GM23248 (cell line): ENCODE data around the gene PCDHGB3. TPM values are rescaled to one million over a fixed set of nuclear protein-coding genes. Genes with fewer than 3 reads are reported as not detected.

Experiments used
- DNase-seq: peaks from one replicate; pipeline ENCODE4 v3.0.0-alpha.2; 2015
- H2AFZ ChIP-seq: fragments of 200-600 bp; sonication (generic); 2 replicates; pipeline ENCODE4 v1.6.1; 2016; ENCODE audit warnings: antibody characterized with exemption
- H3F3A ChIP-seq: fragments of 200-600 bp; sonication (generic); 2 replicates; pipeline ENCODE4 v1.6.1; 2016; ENCODE audit warnings: mild to moderate bottlenecking, antibody characterized with exemption, mixed run types; ENCODE audit not compliant: insufficient read depth
- H3K27ac ChIP-seq: fragments of 200-600 bp; sonication (generic); 2 replicates; pipeline ENCODE4 v1.5.1; 2016; ENCODE audit warnings: mild to moderate bottlenecking
- H3K27me3 ChIP-seq: fragments of 200-600 bp; sonication (generic); replicated peaks from 2 replicates; pipeline ENCODE4 v1.6.1; 2016; ENCODE audit warnings: mild to moderate bottlenecking; ENCODE audit not compliant: insufficient read depth
- H3K36me3 ChIP-seq: fragments of 200-600 bp; sonication (generic); 2 replicates; pipeline ENCODE4 v1.6.1; 2016; ENCODE audit warnings: low read depth, mild to moderate bottlenecking
- H3K4me1 ChIP-seq: fragments of 200-600 bp; sonication (generic); 2 replicates; pipeline ENCODE4 v1.6.1; 2016; ENCODE audit warnings: mild to moderate bottlenecking; ENCODE audit not compliant: insufficient read depth
- H3K4me2 ChIP-seq: fragments of 200-600 bp; sonication (generic); one replicate; pipeline ENCODE4 v1.6.1; 2016; ENCODE audit warnings: mild to moderate bottlenecking; ENCODE audit not compliant: unreplicated experiment
- H3K4me3 ChIP-seq: fragments of 200-600 bp; sonication (generic); 2 replicates; pipeline ENCODE4 v1.5.1; 2016; ENCODE audit warnings: mild to moderate bottlenecking
- H3K79me2 ChIP-seq: fragments of 200-600 bp; sonication (generic); 2 replicates; pipeline ENCODE4 v1.6.1; 2016; ENCODE audit warnings: mild to moderate bottlenecking; ENCODE audit not compliant: insufficient read depth
- H3K9ac ChIP-seq: fragments of 200-600 bp; sonication (generic); 2 replicates; pipeline ENCODE4 v1.6.1; 2016; ENCODE audit warnings: mild to moderate bottlenecking
- H3K9me2 ChIP-seq: fragments of 200-600 bp; sonication (generic); 2 replicates; pipeline ENCODE4 v1.6.1; 2016; ENCODE audit warnings: mixed run types, mild to moderate bottlenecking, moderate library complexity; ENCODE audit not compliant: insufficient read depth
- H3K9me3 ChIP-seq: fragments of 200-600 bp; sonication (generic); one replicate; pipeline ENCODE4 v1.6.1; 2017; ENCODE audit warnings: low read depth
- H4K20me1 ChIP-seq: fragments of 200-600 bp; sonication (generic); 2 replicates; pipeline ENCODE4 v1.6.0; 2016; ENCODE audit not compliant: insufficient read depth
- EZH2 ChIP-seq: fragments of 200-600 bp; sonication (generic); IDR thresholded peaks from 2 replicates; pipeline ENCODE4 v1.6.1; 2018; ENCODE audit warnings: antibody characterized with exemption, mild to moderate bottlenecking; ENCODE audit not compliant: insufficient read depth, poor library complexity, severe bottlenecking
- EZH2phosphoT487 ChIP-seq: fragments of 200-600 bp; sonication (generic); IDR thresholded peaks from 2 replicates; pipeline ENCODE4 v1.6.1; 2018; ENCODE audit warnings: antibody characterized with exemption, moderate library complexity, mild to moderate bottlenecking, low read depth; ENCODE audit not compliant: insufficient read depth
- WGBS, 2 experiments: methylation state at CpG; one replicate each; pipeline ENCODE4 v1.1.6; 2015 to 2017; ENCODE audit warnings: low lambda C conversion rate in 2 of 2, low coverage in 1 of 2; ENCODE audit errors: missing lambda C conversion rate in 2 of 2; 5-methylcytosine and 5-hydroxymethylcytosine counted together
- in situ Hi-C: fragments of 300-500 bp; cut with MboI; formaldehyde crosslinking; loops from 2 replicates; pipeline ENCODE4 v1.15.0; 2020
- polyA plus RNA-seq: library from polyadenylated mRNA; unstranded; fragments of >200 nt; fragmentation: Nextera tagmentation; extraction: Ambion mirVana; gene quantifications from 2 replicates; pipeline ENCODE4 v1.2.1, GENCODE V29; 2016
- total RNA-seq: library from RNA; depleted of rRNA; stranded (reverse); fragments of >200 nt; shearing (Covaris generic); gene quantifications from 2 replicates; pipeline ENCODE4 v1.2.3, GENCODE V29; 2014; rRNA removed

Gene PCDHGB3
- 2.8 and 4.0 TPM in 2 replicates for total RNA-seq
- polyA plus RNA-seq, result 0.95 and 1.2 TPM in 2 replicates

DNA sequence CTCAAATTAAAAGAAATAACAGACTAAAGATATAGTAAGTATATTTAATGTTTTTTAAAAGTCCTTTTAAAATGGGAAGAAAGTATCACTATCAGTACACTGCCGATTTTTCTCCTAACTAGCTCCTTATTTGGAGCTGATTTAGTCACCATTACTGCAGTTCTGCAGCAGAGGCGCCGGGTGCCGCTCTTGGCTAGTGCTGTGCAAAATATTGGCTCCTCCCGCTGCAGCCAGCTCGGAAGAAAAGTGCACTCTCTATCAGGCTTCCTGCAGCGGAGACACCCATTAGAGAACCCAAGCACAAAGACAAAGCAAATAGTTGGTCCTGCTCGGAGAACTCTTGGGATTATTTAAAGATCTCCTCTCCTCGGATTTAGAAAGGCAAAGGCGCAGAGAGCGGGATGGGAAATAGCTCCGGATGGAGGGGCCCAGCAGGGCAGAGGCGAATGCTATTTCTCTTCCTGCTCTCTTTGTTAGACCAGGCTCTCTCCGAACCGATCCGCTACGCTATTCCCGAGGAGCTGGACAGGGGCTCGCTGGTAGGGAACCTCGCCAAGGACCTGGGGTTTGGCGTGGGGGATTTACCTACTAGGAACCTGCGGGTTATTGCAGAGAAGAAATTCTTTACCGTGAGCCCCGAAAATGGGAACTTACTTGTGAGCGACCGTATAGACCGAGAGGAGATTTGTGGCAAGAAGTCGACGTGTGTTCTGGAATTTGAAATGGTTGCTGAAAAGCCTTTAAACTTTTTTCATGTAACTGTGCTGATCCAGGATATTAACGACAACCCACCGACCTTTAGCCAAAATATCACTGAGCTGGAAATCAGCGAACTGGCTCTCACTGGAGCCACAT, at the start of gene PCDHGB3:
Gene PCDHGB3 (plus strand): TSS at position 249 of the 855 bp plus-strand sequence. CDS start 153 bp downstream, at position 402.
- Histone ChIP-seq H3K4me1 (no peaks in the 10 kb centered on the region), H3K79me2 (no peaks in the 10 kb centered on the region), H3K4me2 (peak within 1 kb of the TSS; percentile 45), H3K9ac (0 out of 2 replicates have a peak within 1 kb of the TSS, but pooled peaks have one; percentile 3), H3K9me2 (no peaks in the 10 kb centered on the region), H3K27me3 (no peaks in the 10 kb centered on the region), H3K4me3 (peak within 1 kb of the TSS; percentile 59), H4K20me1 (no peaks in the 10 kb centered on the region), H2AFZ (peak within 1 kb of the TSS; percentile 69), H3F3A (no peaks in the 10 kb centered on the region), H3K9me3 (no peaks in the 10 kb centered on the region), H3K27ac (no peak within 1 kb of the TSS), H3K36me3 (no peaks in the 10 kb centered on the region)
- 28 to 31% methylated on average over 32 of the region's 32 CpGs for WGBS, 2 experiments
- DNase-seq, result peak; percentile 81
- in situ Hi-C loops, result no loop called here
- no peak for TF ChIP-seq EZH2

DNA sequence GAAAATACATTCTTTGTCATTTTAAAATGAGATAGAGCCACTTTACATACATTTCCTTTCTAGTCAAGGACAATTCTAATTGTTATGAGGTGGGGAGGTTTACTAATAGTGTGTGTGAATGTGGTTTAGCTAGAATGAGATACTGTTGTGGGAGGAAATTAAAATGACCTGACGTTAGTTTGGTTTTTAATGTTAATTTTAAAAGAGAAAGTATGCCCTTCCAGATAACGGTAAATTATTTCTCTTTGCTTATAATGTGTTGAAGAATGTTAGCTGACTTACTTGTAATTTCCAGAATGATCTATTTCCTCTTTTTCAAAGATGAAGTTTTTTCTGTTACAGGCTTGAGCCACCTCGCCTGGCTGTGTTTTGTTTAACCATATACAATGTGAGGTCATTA, 47.8 kb upstream of the PCDHGB3 start:
- no peak overlapping the region for H3K27ac ChIP-seq
- TF ChIP-seq EZH2 (no peak), EZH2phosphoT487 (no peak)
- peaks cover 7% of the 10 kb centered on the region for H3K9me3 ChIP-seq
- WGBS, 2 experiments, result 78 to 80% methylated on average over 3 of the region's 3 CpGs
- peaks cover 28% of the 10 kb centered on the region for H3F3A ChIP-seq
- in situ Hi-C loops, result no loop called here
- no peaks in the 10 kb centered on the region for H3K4me1 ChIP-seq
- no peaks in the 10 kb centered on the region for H3K27me3 ChIP-seq
- no peak overlapping the region for H2AFZ ChIP-seq
- H3K79me2 ChIP-seq, result peaks cover 28% of the 10 kb centered on the region
- peaks cover 8% of the 10 kb centered on the region; the same call in 1 of the 2 replicates for H4K20me1 ChIP-seq
- no peak overlapping the region for H3K4me3 ChIP-seq
- no peak overlapping the region for H3K9ac ChIP-seq
- no peak overlapping the region for H3K4me2 ChIP-seq
- H3K36me3 ChIP-seq, result peaks cover 24% of the 10 kb centered on the region
- H3K9me2 ChIP-seq, result no peaks in the 10 kb centered on the region
- no peak for DNase-seq

DNA sequence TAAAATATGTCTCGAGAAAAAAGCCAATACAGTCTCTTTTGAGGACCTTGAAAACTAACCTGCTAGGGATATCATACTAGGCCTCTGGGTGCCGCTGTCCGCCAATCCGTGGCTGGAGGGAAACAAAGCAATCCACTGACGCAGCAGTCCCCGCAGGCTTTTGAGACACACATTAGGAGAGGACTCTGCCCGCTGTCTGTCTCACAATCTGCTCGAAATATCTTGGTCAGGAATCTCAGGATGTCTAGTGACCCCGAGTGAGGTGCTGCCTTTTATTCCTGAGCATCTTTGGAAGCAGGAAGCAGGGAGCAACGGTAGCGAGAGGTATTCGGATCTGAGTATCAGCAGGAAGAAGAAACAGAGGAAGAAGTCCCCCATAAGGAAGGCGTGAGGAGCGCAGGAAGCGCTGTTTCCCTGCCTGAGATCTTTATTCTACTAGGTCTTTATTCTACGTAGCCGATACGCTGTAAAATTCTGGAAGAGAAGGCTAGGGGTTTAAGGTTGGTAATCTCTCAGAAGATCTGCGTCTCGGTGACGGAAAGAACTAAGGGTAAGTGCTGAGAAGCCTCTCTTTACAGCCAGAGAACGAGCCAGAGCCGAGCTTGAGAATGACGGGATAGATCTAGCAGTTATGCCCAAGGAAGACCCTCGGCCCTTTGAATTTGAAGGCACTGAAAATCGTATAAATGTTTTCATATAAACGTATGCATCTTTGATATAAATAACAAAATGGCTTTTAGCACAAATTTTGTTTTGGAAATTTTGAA, 43.8 kb upstream of the PCDHGB3 start:
- H3F3A ChIP-seq, result 0 out of 2 replicates have a peak, but pooled peaks cover under 1% of the 10 kb centered on the region
- H3K27ac ChIP-seq, result peak overlapping the region; percentile 62
- 22 to 25% methylated on average over 27 of the region's 27 CpGs for WGBS, 2 experiments
- H3K36me3 ChIP-seq, result no peaks in the 10 kb centered on the region
- H3K9ac ChIP-seq, result peak overlapping the region; percentile 79
- no peaks in the 10 kb centered on the region for H3K4me1 ChIP-seq
- H4K20me1 ChIP-seq, result no peaks in the 10 kb centered on the region
- peak overlapping the region; percentile 82 for H3K4me3 ChIP-seq
- no peaks in the 10 kb centered on the region for H3K79me2 ChIP-seq
- H3K9me3 ChIP-seq, result no peaks in the 10 kb centered on the region
- H3K27me3 ChIP-seq, result no peaks in the 10 kb centered on the region
- peak overlapping the region; percentile 84 for H3K4me2 ChIP-seq
- in situ Hi-C loops, result no loop called here
- peak; percentile 91 for DNase-seq
- no peaks in the 10 kb centered on the region for H3K9me2 ChIP-seq
- TF ChIP-seq EZH2phosphoT487 (no peak), EZH2 (no peak)
- peak overlapping the region; percentile 93 for H2AFZ ChIP-seq

DNA sequence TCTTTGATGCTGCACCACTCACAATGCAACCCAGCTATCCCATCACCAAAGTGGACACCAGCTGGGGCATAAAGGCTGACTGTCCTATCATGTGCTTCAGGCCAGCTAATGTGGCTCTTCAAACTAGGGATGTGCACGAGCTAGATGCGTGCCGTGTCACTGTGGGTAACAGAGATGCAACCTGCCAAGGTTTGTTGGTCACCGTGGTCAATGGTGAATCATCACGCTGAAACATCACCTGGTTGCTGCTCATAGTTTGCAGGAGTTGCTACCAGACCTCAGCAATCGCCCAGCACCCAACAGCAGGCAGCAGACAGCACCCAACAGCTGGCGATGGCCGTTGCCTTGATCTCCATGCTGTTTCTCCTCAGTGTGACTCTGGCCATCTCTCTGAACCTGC, 41.8 kb upstream of the PCDHGB3 start:
- Histone ChIP-seq H3K27me3 (no peaks in the 10 kb centered on the region), H3F3A (no peaks in the 10 kb centered on the region), H3K79me2 (no peaks in the 10 kb centered on the region), H3K4me3 (no peak overlapping the region), H3K4me1 (no peaks in the 10 kb centered on the region), H3K36me3 (no peaks in the 10 kb centered on the region), H3K9me3 (no peaks in the 10 kb centered on the region), H3K9me2 (no peaks in the 10 kb centered on the region), H3K27ac (no peak overlapping the region), H3K9ac (no peak overlapping the region), H3K4me2 (no peak overlapping the region), H2AFZ (no peak overlapping the region), H4K20me1 (no peaks in the 10 kb centered on the region)
- 67 to 72% methylated on average over 8 of the region's 8 CpGs for WGBS, 2 experiments
- TF ChIP-seq EZH2, result no peak
- TF ChIP-seq EZH2phosphoT487, result no peak
- in situ Hi-C loops, result no loop called here
- DNase-seq, result no peak
